Measurements from ENCODE around the gene TMEM51.

Gene TMEM51

GRCh38 chr1:15256584-15256983, 103.0 kb downstream of the TMEM51 start:
- peaks cover 5% of the 10 kb centered on the region for H3K4me1 ChIP-seq (ENCODE audit: insufficient read depth, poor library complexity, severe bottlenecking)
- DNase-seq (ENCODE audit: low spot score) (no peak), ATAC-seq (ENCODE audit: low read depth) (no peak)
- H3K4me3 ChIP-seq (ENCODE audit: severe bottlenecking), result no peak overlapping the region
- H3K27ac ChIP-seq (ENCODE audit: poor library complexity, severe bottlenecking), result no peak overlapping the region
- H3K9me3 ChIP-seq (ENCODE audit: severe bottlenecking), result no peaks in the 10 kb centered on the region
- no peaks in the 10 kb centered on the region for H3K36me3 ChIP-seq (ENCODE audit: low read depth)
- H3K27me3 ChIP-seq (ENCODE audit: insufficient read depth, poor library complexity, severe bottlenecking), result no peaks in the 10 kb centered on the region
- TF ChIP-seq CTCF (IDR thresholded peaks at IDR 0.05; ENCODE audit: poor library complexity, severe bottlenecking), result no peak

GRCh38 chr1:15257309-15257708, 103.8 kb downstream of the TMEM51 start:
- Histone ChIP-seq H3K27me3 (ENCODE audit: insufficient read depth, poor library complexity, severe bottlenecking) (no peaks in the 10 kb centered on the region), H3K4me3 (ENCODE audit: severe bottlenecking) (no peak overlapping the region), H3K27ac (ENCODE audit: poor library complexity, severe bottlenecking) (no peak overlapping the region), H3K4me1 (ENCODE audit: insufficient read depth, poor library complexity, severe bottlenecking) (peaks cover 5% of the 10 kb centered on the region), H3K9me3 (ENCODE audit: severe bottlenecking) (no peaks in the 10 kb centered on the region), H3K36me3 (ENCODE audit: low read depth) (no peaks in the 10 kb centered on the region)
- no peak for ATAC-seq (ENCODE audit: low read depth)
- DNase-seq (ENCODE audit: low spot score), result no peak
- no peak for TF ChIP-seq CTCF (IDR thresholded peaks at IDR 0.05; ENCODE audit: poor library complexity, severe bottlenecking)

- no peak for TF ChIP-seq CTCF (IDR thresholded peaks at IDR 0.05; ENCODE audit: poor library complexity, severe bottlenecking)
- no peak for DNase-seq (ENCODE audit: low spot score)
- Histone ChIP-seq H3K9me3 (ENCODE audit: severe bottlenecking) (no peaks in the 10 kb centered on the region), H3K4me1 (ENCODE audit: insufficient read depth, poor library complexity, severe bottlenecking) (peaks cover 5% of the 10 kb centered on the region), H3K27me3 (ENCODE audit: insufficient read depth, poor library complexity, severe bottlenecking) (no peaks in the 10 kb centered on the region), H3K27ac (ENCODE audit: poor library complexity, severe bottlenecking) (no peak overlapping the region), H3K4me3 (ENCODE audit: severe bottlenecking) (no peak overlapping the region), H3K36me3 (ENCODE audit: low read depth) (no peaks in the 10 kb centered on the region)
- ATAC-seq (ENCODE audit: low read depth), result no peak
These were observed 105.5 kb downstream of the TMEM51 start for GRCh38 chr1:15258833-15259621.

GRCh38 chr1:15259622-15260007, 106.1 kb downstream of the TMEM51 start:
- H3K27ac ChIP-seq (ENCODE audit: poor library complexity, severe bottlenecking), result no peak overlapping the region
- H3K27me3 ChIP-seq (ENCODE audit: insufficient read depth, poor library complexity, severe bottlenecking), result no peaks in the 10 kb centered on the region
- peaks cover 5% of the 10 kb centered on the region for H3K4me1 ChIP-seq (ENCODE audit: insufficient read depth, poor library complexity, severe bottlenecking)
- no peaks in the 10 kb centered on the region for H3K36me3 ChIP-seq (ENCODE audit: low read depth)
- DNase-seq (ENCODE audit: low spot score) (no peak), ATAC-seq (ENCODE audit: low read depth) (no peak)
- no peak overlapping the region for H3K4me3 ChIP-seq (ENCODE audit: severe bottlenecking)
- TF ChIP-seq CTCF (IDR thresholded peaks at IDR 0.05; ENCODE audit: poor library complexity, severe bottlenecking), result no peak
- H3K9me3 ChIP-seq (ENCODE audit: severe bottlenecking), result no peaks in the 10 kb centered on the region
